AG10803 (cell line): ENCODE measurements around the gene CMTM8.

Experiments
- DNase-seq: peaks from one replicate; pipeline ENCODE4 v3.0.0; 2010; ENCODE audit warnings: low read depth
- H3K4me3 ChIP-seq: 2 replicates; pipeline ENCODE4 v1.5.1; 2011; ENCODE audit warnings: mild to moderate bottlenecking, low read length, control low read depth
- TF ChIP-seq, protein P1 (sequence below): conservative IDR thresholded peaks from 2 replicates; pipeline ENCODE4 v1.5.1; 2011; ENCODE audit warnings: mild to moderate bottlenecking, low read length, control low read depth, inconsistent platforms

Gene CMTM8

DNA sequence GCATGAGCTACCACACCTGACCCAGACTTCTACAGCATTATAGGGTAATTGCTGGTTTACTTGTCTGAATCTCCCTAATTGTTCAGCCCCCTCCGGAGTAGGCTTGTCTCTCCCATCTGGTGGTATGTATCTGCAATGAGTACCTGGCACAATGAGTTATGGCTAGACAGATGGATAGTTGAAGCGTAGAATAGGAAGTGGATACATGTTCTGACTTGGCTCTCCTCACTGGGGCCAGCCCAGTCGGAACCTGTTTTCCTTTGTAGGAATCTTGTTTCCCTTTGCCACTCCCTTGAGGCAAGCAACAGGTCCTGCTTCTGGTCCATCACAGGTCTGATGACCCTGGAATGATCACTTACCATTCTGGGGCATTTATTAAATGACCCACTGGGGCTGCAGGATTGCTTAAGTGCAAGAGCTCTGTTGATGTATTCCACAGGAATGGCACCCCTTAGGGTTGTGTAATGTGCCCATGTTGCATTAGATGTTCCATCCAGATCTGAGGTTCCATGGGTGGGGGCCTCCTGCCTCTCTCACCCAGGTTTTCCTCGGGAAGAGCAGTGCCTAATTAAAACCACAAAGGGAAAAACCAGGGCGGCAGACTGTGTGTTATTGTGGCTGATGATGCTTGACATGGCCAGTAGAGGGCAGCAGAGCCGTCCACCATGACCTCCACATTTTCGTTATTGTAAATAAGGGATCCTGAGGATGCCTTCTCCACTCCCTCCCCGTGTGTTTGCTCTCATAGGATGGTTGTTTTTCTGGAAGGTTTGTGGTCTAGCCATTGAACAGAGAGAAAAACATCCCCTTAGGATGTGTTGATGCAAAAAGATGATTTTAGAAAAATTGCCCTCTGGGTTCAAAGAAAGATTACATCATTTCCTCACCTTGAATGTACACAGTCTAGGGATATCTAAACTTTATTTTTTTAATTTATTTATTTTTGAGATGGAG, 58.0 kb downstream of the CMTM8 start:
- TF ChIP-seq, protein P1, sequence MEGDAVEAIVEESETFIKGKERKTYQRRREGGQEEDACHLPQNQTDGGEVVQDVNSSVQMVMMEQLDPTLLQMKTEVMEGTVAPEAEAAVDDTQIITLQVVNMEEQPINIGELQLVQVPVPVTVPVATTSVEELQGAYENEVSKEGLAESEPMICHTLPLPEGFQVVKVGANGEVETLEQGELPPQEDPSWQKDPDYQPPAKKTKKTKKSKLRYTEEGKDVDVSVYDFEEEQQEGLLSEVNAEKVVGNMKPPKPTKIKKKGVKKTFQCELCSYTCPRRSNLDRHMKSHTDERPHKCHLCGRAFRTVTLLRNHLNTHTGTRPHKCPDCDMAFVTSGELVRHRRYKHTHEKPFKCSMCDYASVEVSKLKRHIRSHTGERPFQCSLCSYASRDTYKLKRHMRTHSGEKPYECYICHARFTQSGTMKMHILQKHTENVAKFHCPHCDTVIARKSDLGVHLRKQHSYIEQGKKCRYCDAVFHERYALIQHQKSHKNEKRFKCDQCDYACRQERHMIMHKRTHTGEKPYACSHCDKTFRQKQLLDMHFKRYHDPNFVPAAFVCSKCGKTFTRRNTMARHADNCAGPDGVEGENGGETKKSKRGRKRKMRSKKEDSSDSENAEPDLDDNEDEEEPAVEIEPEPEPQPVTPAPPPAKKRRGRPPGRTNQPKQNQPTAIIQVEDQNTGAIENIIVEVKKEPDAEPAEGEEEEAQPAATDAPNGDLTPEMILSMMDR: peak; percentile 95
- H3K4me3 ChIP-seq: no peak overlapping the region
- DNase-seq: peak; percentile 59

DNA sequence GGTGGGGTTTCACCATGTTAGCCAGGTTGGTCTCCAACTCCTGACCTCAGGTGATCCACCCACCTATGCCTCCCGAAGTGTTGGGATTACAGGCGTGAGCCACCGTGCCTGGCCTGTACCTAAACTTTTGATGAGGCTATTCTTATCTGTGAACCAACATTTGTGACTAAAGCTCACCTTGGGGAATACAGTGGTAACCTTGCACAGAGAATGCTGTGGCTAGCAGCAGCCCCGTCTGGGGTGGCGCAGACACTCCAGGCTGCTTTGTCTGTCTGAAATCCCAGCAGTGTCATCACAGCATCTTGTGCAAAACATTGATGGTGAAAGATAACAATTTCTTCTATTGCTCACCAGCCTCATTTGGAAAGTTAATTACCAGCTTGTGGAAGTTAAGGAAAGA, 58.9 kb downstream of the CMTM8 start:
- no peak overlapping the region for H3K4me3 ChIP-seq
- TF ChIP-seq, protein P1: no peak
- no peak for DNase-seq

- no peak overlapping the region for H3K4me3 ChIP-seq
- no peak for DNase-seq
- TF ChIP-seq, protein P1: no peak
Observed at GRCh38 chr3:32301426-32301825, 62.9 kb downstream of the CMTM8 start.

- no peak for DNase-seq
- no peak overlapping the region for H3K4me3 ChIP-seq
- TF ChIP-seq, protein P1: no peak
Observed at GRCh38 chr3:32302601-32303398, 64.3 kb downstream of the CMTM8 start.

- DNase-seq: no peak
- TF ChIP-seq, protein P1: no peak
- no peak overlapping the region for H3K4me3 ChIP-seq
Observed at GRCh38 chr3:32303399-32303747, 64.9 kb downstream of the CMTM8 start.

GRCh38 chr3:32303977-32304881, 65.7 kb downstream of the CMTM8 start:
- H3K4me3 ChIP-seq: no peak overlapping the region
- no peak for DNase-seq
- TF ChIP-seq, protein P1: no peak
